HepG2 (cell line): ENCODE data around the gene UST. TPM values are rescaled to one million over a fixed set of nuclear protein-coding genes. Genes with fewer than 3 reads are reported as not detected.

Source experiments
- FOXK2 ChIP-seq: fragments of 450-650 bp; IDR thresholded peaks from 2 replicates; pipeline ENCODE4 v1.6.1; 2016
- HNRNPL ChIP-seq: fragments of 200-400 bp; formaldehyde crosslinking; IDR thresholded peaks from 2 replicates; pipeline ENCODE4 v1.6.1; 2017; ENCODE audit warnings: mild to moderate bottlenecking, low read depth, low read length
- MAZ ChIP-seq, 2 experiments: sonication (generic) in 1 of 2; formaldehyde crosslinking in 1 of 2; IDR thresholded peaks; 2 replicates each; pipeline versions ENCODE4 v1.5.0 to v1.6.1; 2012 to 2020; ENCODE audit warnings: low read depth in 2 of 2, mild to moderate bottlenecking in 2 of 2, borderline replicate concordance in 1 of 2, improper control_type of control experiment in 1 of 2, low read length in 1 of 2, missing genetic modification reagents in 1 of 2, moderate library complexity in 1 of 2
- NR0B2 ChIP-seq: sonication (generic); formaldehyde crosslinking; IDR thresholded peaks from 2 replicates; pipeline ENCODE4 v1.4.0; 2020; ENCODE audit warnings: mild to moderate bottlenecking, missing genetic modification reagents
- ZMYM3 ChIP-seq: sonication (generic); formaldehyde crosslinking; IDR thresholded peaks from 2 replicates; pipeline ENCODE4 v1.5.1; 2020; ENCODE audit warnings: mild to moderate bottlenecking, missing genetic modification reagents
- ZNF224 ChIP-seq: sonication (generic); formaldehyde crosslinking; IDR thresholded peaks from 2 replicates; pipeline ENCODE4 v1.5.0; 2020; ENCODE audit warnings: mild to moderate bottlenecking, missing genetic modification reagents
- ZNF3 ChIP-seq: IDR thresholded peaks from 2 replicates; pipeline ENCODE4 v1.7.0; 2017; ENCODE audit warnings: inconsistent platforms
- ZNF605 ChIP-seq: sonication (generic); formaldehyde crosslinking; IDR thresholded peaks from 2 replicates; pipeline ENCODE4 v1.8.0; 2022; ENCODE audit warnings: mild to moderate bottlenecking, missing genetic modification reagents
- ZNF646 ChIP-seq: sonication (generic); formaldehyde crosslinking; IDR thresholded peaks from 2 replicates; pipeline ENCODE4 v1.9.0; 2021; ENCODE audit warnings: mild to moderate bottlenecking, missing genetic modification reagents
- ZNF747 ChIP-seq: sonication (generic); formaldehyde crosslinking; IDR thresholded peaks from 2 replicates; pipeline ENCODE4 v1.8.1; 2023; ENCODE audit warnings: missing genetic modification reagents, mild to moderate bottlenecking, borderline replicate concordance
- ZXDC ChIP-seq: sonication (generic); formaldehyde crosslinking; IDR thresholded peaks from 2 replicates; pipeline ENCODE4 v1.5.0; 2020; ENCODE audit warnings: mild to moderate bottlenecking, missing genetic modification reagents
- ZZZ3 ChIP-seq: sonication (generic); formaldehyde crosslinking; IDR thresholded peaks from 2 replicates; pipeline ENCODE4 v1.4.0; 2020; ENCODE audit warnings: missing genetic modification reagents, mild to moderate bottlenecking, borderline replicate concordance
- polyA plus RNA-seq, 8 experiments: library from polyadenylated mRNA; depleted of rRNA in 3 of 8; stranded (reverse) in 7 of 8; unstranded in 1 of 8; fragments of >200 nt; fragmentation: Illumina TruSeq in 4 of 8; extraction: Trizol in 4 of 8; gene quantifications; 2 replicates each; pipeline versions ENCODE4 v1.2.1 to v1.2.3, GENCODE V29; 2011 to 2016; ENCODE audit warnings: low read depth in 4 of 8, missing spikeins in 1 of 8, mixed read lengths in 1 of 8; ENCODE audit not compliant: insufficient read depth in 1 of 8
- total RNA-seq, 5 experiments: library from RNA; depleted of rRNA; stranded (reverse); fragments of >200 nt; fragmentation: Illumina TruSeq; extraction: Trizol; gene quantifications; 2 replicates each; pipeline ENCODE4 v1.2.3, GENCODE V29; 2016; ENCODE audit warnings: low read depth in 1 of 5
- TF ChIP-seq, protein P1 (sequence below): sonication (generic); formaldehyde crosslinking; IDR thresholded peaks from 2 replicates; pipeline ENCODE4 v1.4.0; 2020; ENCODE audit warnings: mild to moderate bottlenecking, low read depth, missing genetic modification reagents
- TF ChIP-seq, protein P2 (sequence below): sonication (generic); formaldehyde crosslinking; conservative IDR thresholded peaks from 2 replicates; pipeline ENCODE4 v1.4.0; 2020; ENCODE audit warnings: missing genetic modification reagents

Gene UST
- total and polyA plus RNA-seq, 2 of the 13 experiments (the other 11 are each of a cell fraction or from before 2014, with no cell fraction given): 0.27 TPM; not detected in 1

GRCh38 chr6:149074832-149075258 lies 328.0 kb downstream of the UST start (continued):
- TF ChIP-seq ZXDC (CRISPR knock-in tag) (no peak), ZMYM3 (no peak), ZZZ3 (CRISPR knock-in tag) (no peak), NR0B2 (CRISPR knock-in tag) (no peak), HNRNPL (no peak), MAZ (IDR thresholded peaks at IDR 0.05; ENCODE audit: borderline replicate concordance, low read depth, low read length) (no peak), MAZ (CRISPR knock-in tag; IDR thresholded peaks at IDR 0.05; ENCODE audit: low read depth) (no peak), FOXK2 (no peak), ZNF224 (CRISPR knock-in tag) (no peak), ZNF3 (CRISPR knock-in tag) (no peak), ZNF747 (no peak), ZNF605 (CRISPR knock-in tag) (no peak), ZNF646 (CRISPR knock-in tag) (no peak)
- TF ChIP-seq, protein P1, sequence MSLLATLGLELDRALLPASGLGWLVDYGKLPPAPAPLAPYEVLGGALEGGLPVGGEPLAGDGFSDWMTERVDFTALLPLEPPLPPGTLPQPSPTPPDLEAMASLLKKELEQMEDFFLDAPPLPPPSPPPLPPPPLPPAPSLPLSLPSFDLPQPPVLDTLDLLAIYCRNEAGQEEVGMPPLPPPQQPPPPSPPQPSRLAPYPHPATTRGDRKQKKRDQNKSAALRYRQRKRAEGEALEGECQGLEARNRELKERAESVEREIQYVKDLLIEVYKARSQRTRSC (CRISPR knock-in tag): no peak
- TF ChIP-seq, protein P2, sequence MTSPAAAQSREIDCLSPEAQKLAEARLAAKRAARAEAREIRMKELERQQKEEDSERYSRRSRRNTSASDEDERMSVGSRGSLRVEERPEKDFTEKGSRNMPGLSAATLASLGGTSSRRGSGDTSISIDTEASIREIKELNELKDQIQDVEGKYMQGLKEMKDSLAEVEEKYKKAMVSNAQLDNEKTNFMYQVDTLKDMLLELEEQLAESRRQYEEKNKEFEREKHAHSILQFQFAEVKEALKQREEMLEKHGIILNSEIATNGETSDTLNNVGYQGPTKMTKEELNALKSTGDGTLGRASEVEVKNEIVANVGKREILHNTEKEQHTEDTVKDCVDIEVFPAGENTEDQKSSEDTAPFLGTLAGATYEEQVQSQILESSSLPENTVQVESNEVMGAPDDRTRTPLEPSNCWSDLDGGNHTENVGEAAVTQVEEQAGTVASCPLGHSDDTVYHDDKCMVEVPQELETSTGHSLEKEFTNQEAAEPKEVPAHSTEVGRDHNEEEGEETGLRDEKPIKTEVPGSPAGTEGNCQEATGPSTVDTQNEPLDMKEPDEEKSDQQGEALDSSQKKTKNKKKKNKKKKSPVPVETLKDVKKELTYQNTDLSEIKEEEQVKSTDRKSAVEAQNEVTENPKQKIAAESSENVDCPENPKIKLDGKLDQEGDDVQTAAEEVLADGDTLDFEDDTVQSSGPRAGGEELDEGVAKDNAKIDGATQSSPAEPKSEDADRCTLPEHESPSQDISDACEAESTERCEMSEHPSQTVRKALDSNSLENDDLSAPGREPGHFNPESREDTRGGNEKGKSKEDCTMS: no peak
